ENCODE measurements around the gene IQSEC3.

The IQSEC3 gene

GRCh38 chr12:138898-139534 lies 72.4 kb downstream of the IQSEC3 start:
- DNase-seq (ENCODE audit: low read depth in 2 of 2) = no peak

- no peak for DNase-seq (ENCODE audit: low read depth in 2 of 2)
These were observed 73.0 kb downstream of the IQSEC3 start for GRCh38 chr12:139585-139984.

- no peak for DNase-seq (ENCODE audit: low read depth in 2 of 2)
These were observed 73.6 kb downstream of the IQSEC3 start for GRCh38 chr12:140162-140561.

GRCh38 chr12:143964-144649 lies 77.5 kb downstream of the IQSEC3 start:
- DNase-seq (ENCODE audit: low read depth in 2 of 2) = peak; percentile 25 to 42

- no peak for DNase-seq (ENCODE audit: low read depth in 2 of 2)
These were observed 78.2 kb downstream of the IQSEC3 start for GRCh38 chr12:144650-145284.

GRCh38 chr12:145369-145960 lies 78.9 kb downstream of the IQSEC3 start:
- no peak for DNase-seq (ENCODE audit: low read depth in 2 of 2)

- no peak for DNase-seq (ENCODE audit: low read depth in 2 of 2)
These were observed 80.7 kb downstream of the IQSEC3 start for GRCh38 chr12:147242-147641.

- no peak for DNase-seq (ENCODE audit: low read depth in 2 of 2)
These were observed 82.3 kb downstream of the IQSEC3 start for GRCh38 chr12:148676-149416.

GRCh38 chr12:151579-151978 lies 85.0 kb downstream of the IQSEC3 start:
- no peak for DNase-seq (ENCODE audit: low read depth in 2 of 2)

GRCh38 chr12:152440-152839 lies 85.9 kb downstream of the IQSEC3 start:
- no peak for DNase-seq (ENCODE audit: low read depth in 2 of 2)

GRCh38 chr12:153080-153746 lies 86.6 kb downstream of the IQSEC3 start:
- no peak for DNase-seq (ENCODE audit: low read depth in 2 of 2)

GRCh38 chr12:154058-154457 lies 87.5 kb downstream of the IQSEC3 start:
- no peak for DNase-seq (ENCODE audit: low read depth in 2 of 2)

- no peak for DNase-seq (ENCODE audit: low read depth in 2 of 2)
These were observed 88.4 kb downstream of the IQSEC3 start for GRCh38 chr12:155006-155405.

GRCh38 chr12:155646-156045 lies 89.1 kb downstream of the IQSEC3 start:
- no peak for DNase-seq (ENCODE audit: low read depth in 2 of 2)

GRCh38 chr12:156945-157344 lies 90.4 kb downstream of the IQSEC3 start:
- DNase-seq (ENCODE audit: low read depth in 2 of 2) = no peak

- DNase-seq (ENCODE audit: low read depth in 2 of 2) = no peak
These were observed 91.1 kb downstream of the IQSEC3 start for GRCh38 chr12:157644-158043.

GRCh38 chr12:159156-159782 lies 92.7 kb downstream of the IQSEC3 start:
- DNase-seq (ENCODE audit: low read depth in 2 of 2) = no peak

- no peak for DNase-seq (ENCODE audit: low read depth in 2 of 2)
These were observed 94.3 kb downstream of the IQSEC3 start for GRCh38 chr12:160858-161257.

GRCh38 chr12:161823-162222 lies 95.3 kb downstream of the IQSEC3 start:
- DNase-seq (ENCODE audit: low read depth in 2 of 2) = no peak

- DNase-seq (ENCODE audit: low read depth in 2 of 2) = no peak
These were observed 96.1 kb downstream of the IQSEC3 start for GRCh38 chr12:162467-163307.

Data from fibroblast of skin of left biceps (primary cell).